GM06990 (cell line): ENCODE measurements around the gene KDM4B.

ENCODE experiments used
- DNase-seq: peaks from one replicate; pipeline ENCODE4 v3.0.0-alpha.2; 2011; ENCODE audit not compliant: insufficient read length; ENCODE audit errors: extremely low read depth
- H3K27me3 ChIP-seq: replicated peaks from 2 replicates; pipeline ENCODE4 v1.6.0; 2011; ENCODE audit warnings: low read length; ENCODE audit not compliant: control insufficient read depth, insufficient read depth
- H3K36me3 ChIP-seq: 2 replicates; pipeline ENCODE4 v1.5.1; 2011; ENCODE audit warnings: low read length; ENCODE audit not compliant: control insufficient read depth, insufficient read depth
- H3K4me3 ChIP-seq: replicated peaks from 2 replicates; pipeline ENCODE4 v1.5.1; 2011; ENCODE audit warnings: low read depth, mild to moderate bottlenecking, control low read depth, low read length
- TF ChIP-seq, protein P1 (sequence below): IDR thresholded peaks from 2 replicates; pipeline ENCODE4 v1.5.1; 2011; ENCODE audit warnings: low read length, control low read depth, mild to moderate bottlenecking, inconsistent platforms; ENCODE audit not compliant: insufficient read depth, poor library complexity, severe bottlenecking

Gene KDM4B

DNA sequence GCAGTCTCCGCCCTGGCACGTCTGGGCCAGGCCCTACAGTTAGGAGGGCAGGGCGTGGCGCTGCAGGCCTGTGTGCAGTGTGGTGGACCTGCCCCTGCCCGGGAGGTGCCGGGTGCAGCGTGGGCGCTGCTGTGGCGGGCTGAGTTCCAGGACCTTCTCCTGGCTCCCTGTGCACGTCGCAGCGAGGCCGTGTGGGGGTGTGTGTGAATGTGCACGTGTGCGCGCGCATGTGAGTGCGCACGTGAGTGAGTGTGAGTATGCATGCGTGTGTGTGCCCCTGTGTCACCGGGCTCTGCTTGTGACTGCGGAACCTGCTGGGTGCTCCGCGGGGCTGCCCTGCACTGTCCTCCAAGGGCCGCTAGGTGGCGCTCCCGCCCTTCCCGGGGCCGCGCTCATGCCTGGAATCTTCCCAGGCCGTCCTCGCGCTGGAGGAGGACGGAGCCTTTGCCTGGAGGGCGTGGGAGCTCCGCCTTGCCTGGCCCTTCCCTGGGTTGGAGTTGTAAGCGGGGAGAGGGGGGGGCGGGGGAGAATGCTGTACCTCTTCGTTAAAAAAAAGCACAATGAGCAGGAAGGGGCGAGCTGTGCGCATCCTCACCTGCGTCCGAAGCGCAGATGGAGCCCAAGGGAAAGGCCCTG, 79.3 kb downstream of the KDM4B start:
- TF ChIP-seq, protein P1, sequence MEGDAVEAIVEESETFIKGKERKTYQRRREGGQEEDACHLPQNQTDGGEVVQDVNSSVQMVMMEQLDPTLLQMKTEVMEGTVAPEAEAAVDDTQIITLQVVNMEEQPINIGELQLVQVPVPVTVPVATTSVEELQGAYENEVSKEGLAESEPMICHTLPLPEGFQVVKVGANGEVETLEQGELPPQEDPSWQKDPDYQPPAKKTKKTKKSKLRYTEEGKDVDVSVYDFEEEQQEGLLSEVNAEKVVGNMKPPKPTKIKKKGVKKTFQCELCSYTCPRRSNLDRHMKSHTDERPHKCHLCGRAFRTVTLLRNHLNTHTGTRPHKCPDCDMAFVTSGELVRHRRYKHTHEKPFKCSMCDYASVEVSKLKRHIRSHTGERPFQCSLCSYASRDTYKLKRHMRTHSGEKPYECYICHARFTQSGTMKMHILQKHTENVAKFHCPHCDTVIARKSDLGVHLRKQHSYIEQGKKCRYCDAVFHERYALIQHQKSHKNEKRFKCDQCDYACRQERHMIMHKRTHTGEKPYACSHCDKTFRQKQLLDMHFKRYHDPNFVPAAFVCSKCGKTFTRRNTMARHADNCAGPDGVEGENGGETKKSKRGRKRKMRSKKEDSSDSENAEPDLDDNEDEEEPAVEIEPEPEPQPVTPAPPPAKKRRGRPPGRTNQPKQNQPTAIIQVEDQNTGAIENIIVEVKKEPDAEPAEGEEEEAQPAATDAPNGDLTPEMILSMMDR, result peak; percentile 99
- peak; percentile 65 for DNase-seq
- Histone ChIP-seq H3K36me3 (peaks cover 8% of the 10 kb centered on the region), H3K4me3 (no peak overlapping the region), H3K27me3 (no peaks in the 10 kb centered on the region)

DNA sequence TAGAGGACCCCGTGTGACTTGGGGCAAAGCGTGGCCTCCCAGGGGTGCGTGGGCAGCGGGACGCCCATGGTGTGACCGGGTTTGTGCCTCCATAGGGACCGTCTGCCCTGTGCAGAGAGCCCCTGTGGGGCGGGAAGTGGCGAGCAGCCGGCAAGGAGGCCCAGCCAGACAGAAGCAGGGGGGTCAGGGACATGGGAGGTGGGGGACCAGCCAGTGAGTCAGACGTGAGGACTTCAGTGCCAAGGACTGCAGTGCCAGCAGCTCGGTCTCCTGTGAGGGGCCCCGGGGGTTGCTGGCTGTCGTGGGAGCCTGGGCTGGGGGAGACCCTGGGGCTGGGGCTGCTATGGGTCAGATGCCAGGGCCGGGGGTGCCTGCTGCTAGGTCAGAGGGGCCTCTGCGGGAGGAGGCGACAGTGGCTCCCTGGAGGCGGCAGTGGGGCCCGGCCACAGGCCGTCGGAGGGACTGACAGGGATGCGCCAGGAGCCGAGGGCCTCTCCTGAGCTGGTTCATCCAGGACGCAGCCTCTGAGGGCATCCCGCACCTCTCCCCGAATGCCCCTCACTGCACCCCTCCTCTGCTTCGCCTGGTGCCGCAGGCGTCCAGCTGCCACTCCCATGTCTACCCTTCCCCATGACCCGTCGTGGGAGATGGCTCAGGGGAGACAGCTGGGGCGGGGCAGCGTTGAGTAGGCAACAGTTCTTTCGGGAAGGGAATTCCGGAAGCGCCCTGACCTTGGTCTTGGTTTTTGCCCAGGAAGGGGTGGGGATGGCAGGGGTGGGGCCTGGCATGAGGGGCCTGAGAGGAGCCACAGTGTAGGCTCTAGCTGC, 80.0 kb downstream of the KDM4B start:
- TF ChIP-seq, protein P1, result no peak
- Histone ChIP-seq H3K27me3 (no peaks in the 10 kb centered on the region), H3K36me3 (peaks cover 8% of the 10 kb centered on the region), H3K4me3 (no peak overlapping the region)
- no peak for DNase-seq

DNA sequence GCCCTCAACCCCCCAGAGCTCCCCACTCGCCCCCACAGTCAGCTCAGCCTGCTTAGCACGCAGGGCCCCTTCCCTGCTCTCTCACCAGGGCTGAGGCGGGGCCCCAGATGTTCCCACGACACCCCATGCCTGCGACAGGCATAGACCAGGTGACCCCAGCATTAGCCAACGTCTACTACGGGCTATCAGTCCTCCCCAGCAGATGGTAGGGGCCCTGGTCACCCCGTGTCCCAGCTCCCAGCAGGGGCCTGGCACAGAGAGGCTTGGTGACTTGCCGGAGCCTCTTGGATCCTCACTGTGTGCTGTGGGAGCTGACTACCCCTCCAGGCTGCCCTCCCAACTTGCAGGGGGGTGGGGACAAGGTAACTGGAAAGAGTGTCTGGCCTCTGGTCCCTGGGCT, 80.6 kb downstream of the KDM4B start:
- Histone ChIP-seq H3K36me3 (peaks cover 7% of the 10 kb centered on the region), H3K4me3 (no peak overlapping the region), H3K27me3 (no peaks in the 10 kb centered on the region)
- TF ChIP-seq, protein P1, result no peak
- DNase-seq, result no peak

DNA sequence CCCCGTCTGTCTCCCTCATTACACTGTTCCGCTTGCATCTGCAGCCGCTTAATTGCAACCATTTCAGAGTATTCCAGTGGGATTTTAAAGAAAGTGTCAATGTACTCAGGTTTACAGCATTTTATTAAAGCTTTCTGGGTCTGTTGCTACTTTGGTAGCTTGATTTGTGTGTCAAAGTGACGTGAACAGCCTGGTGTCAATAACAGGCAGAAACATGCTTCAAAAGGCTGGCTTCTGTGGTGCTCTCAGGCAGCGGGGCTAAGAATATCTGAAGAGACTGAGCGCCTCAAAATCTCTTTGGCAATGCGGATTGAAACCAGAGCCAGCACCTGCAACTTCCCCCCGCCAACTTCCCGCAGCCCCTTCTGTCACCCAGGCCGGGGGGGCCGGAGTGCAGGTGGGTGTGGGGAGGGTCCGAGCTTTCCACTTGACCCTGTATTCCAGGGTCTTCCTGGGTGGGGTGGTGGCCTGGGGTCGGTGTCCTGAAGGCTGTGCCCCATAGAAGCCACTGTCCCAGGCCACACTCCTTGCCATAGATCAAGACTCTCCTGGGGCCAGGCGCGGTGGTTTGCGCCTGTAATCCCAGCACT, 81.2 kb downstream of the KDM4B start:
- DNase-seq, result no peak
- no peaks in the 10 kb centered on the region for H3K27me3 ChIP-seq
- TF ChIP-seq, protein P1, result no peak
- peaks cover 7% of the 10 kb centered on the region for H3K36me3 ChIP-seq
- H3K4me3 ChIP-seq, result no peak overlapping the region

DNA sequence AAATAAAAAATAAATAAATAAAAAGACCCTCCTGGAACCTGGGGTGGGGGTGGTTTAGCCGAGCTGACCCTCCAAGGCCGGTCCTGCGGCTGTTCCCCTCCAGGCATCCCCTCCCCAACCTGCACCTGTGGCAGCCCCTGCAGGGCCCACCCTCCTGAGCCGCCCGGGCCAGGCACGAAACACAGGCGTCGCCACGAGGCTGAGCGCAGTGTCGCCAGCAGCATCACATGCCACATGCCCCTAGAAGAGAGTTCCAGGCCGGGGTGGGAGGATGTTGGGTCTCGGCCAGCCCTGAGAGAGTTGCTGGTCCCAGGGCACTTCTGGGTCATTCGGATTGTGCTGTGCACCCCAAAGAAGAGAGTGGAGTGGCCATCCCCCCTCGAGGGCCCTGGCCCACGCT, 82.0 kb downstream of the KDM4B start:
- TF ChIP-seq, protein P1, result no peak
- H3K36me3 ChIP-seq, result peaks cover 7% of the 10 kb centered on the region
- H3K4me3 ChIP-seq, result no peak overlapping the region
- H3K27me3 ChIP-seq, result no peaks in the 10 kb centered on the region
- no peak for DNase-seq
